OCI-LY1 (cell line): Measurements from ENCODE around the gene PTPRN2.

Source experiments
- H2AFZ ChIP-seq: fragments of 200-600 bp; sonication (generic), shearing (Covaris generic); 2 replicates; pipeline ENCODE4 v1.6.0; 2014; ENCODE audit warnings: antibody characterized with exemption, mild to moderate bottlenecking, low read length
- H3F3A ChIP-seq: fragments of 200-600 bp; sonication (generic), shearing (Covaris generic); 2 replicates; pipeline ENCODE4 v1.6.0; 2014; ENCODE audit warnings: mild to moderate bottlenecking, antibody characterized with exemption, low read length, moderate library complexity; ENCODE audit not compliant: insufficient read depth
- H3K27ac ChIP-seq: fragments of 200-600 bp; sonication (generic); 2 replicates; pipeline ENCODE4 v1.5.1; 2014; ENCODE audit warnings: low read length, mixed run types, mild to moderate bottlenecking, low read depth; ENCODE audit not compliant: poor library complexity, severe bottlenecking
- H3K27me3 ChIP-seq: fragments of 200-600 bp; sonication (generic); 2 replicates; pipeline ENCODE4 v1.6.0; 2014; ENCODE audit warnings: antibody characterized with exemption, mild to moderate bottlenecking, low read length, moderate library complexity; ENCODE audit not compliant: insufficient read depth
- H3K36me3 ChIP-seq: fragments of 200-600 bp; sonication (generic); 2 replicates; pipeline ENCODE4 v1.6.1; 2014; ENCODE audit warnings: mild to moderate bottlenecking, antibody characterized with exemption, low read length, moderate library complexity, mixed read lengths; ENCODE audit not compliant: insufficient read depth
- H3K4me1 ChIP-seq: fragments of 200-600 bp; sonication (generic); 2 replicates; pipeline ENCODE4 v1.5.1; 2014; ENCODE audit warnings: mild to moderate bottlenecking, low read length, moderate library complexity; ENCODE audit not compliant: insufficient read depth, severe bottlenecking
- H3K4me2 ChIP-seq: fragments of 200-600 bp; sonication (generic), shearing (Covaris generic); 2 replicates; pipeline ENCODE4 v1.6.1; 2014; ENCODE audit warnings: low read length
- H3K4me3 ChIP-seq: fragments of 200-600 bp; sonication (generic); 2 replicates; pipeline ENCODE4 v1.5.1; 2014; ENCODE audit warnings: low read length, low read depth, mild to moderate bottlenecking, mixed read lengths; ENCODE audit not compliant: poor library complexity, severe bottlenecking
- H3K79me2 ChIP-seq: fragments of 200-600 bp; shearing (Covaris generic); 2 replicates; pipeline ENCODE4 v1.6.1; 2016; ENCODE audit warnings: mixed run types, low read length, mixed read lengths; ENCODE audit not compliant: insufficient read depth
- H3K9ac ChIP-seq: fragments of 200-600 bp; sonication (generic), shearing (Covaris generic); 2 replicates; pipeline ENCODE4 v1.6.1; 2014; ENCODE audit warnings: mild to moderate bottlenecking, low read length, mixed read lengths
- H3K9me2 ChIP-seq: fragments of 200-600 bp; sonication (generic), shearing (Covaris generic); 2 replicates; pipeline ENCODE4 v1.6.1; 2014; ENCODE audit warnings: low read depth, mild to moderate bottlenecking, low read length, mixed read lengths
- H3K9me3 ChIP-seq: fragments of 200-600 bp; shearing (Covaris generic); 2 replicates; pipeline ENCODE4 v1.6.1; 2014; ENCODE audit warnings: low read length, mixed read lengths
- H4K20me1 ChIP-seq: fragments of 200-600 bp; sonication (generic), shearing (Covaris generic); 2 replicates; pipeline ENCODE4 v1.6.0; 2016; ENCODE audit warnings: mild to moderate bottlenecking, low read length; ENCODE audit not compliant: insufficient read depth
- CTCF ChIP-seq: fragments of 200-600 bp; sonication (generic), shearing (Covaris generic); IDR thresholded peaks from 2 replicates; pipeline ENCODE4 v1.5.1; 2017; ENCODE audit warnings: mild to moderate bottlenecking, antibody characterized with exemption, low read length, moderate library complexity, mixed read lengths
- EZH2 ChIP-seq: fragments of 200-600 bp; sonication (generic), shearing (Covaris generic); IDR thresholded peaks from 2 replicates; pipeline ENCODE4 v1.8.0; 2017; ENCODE audit warnings: borderline replicate concordance, mixed run types, mild to moderate bottlenecking, antibody characterized with exemption, low read length, moderate library complexity, mixed read lengths

PTPRN2 gene

DNA sequence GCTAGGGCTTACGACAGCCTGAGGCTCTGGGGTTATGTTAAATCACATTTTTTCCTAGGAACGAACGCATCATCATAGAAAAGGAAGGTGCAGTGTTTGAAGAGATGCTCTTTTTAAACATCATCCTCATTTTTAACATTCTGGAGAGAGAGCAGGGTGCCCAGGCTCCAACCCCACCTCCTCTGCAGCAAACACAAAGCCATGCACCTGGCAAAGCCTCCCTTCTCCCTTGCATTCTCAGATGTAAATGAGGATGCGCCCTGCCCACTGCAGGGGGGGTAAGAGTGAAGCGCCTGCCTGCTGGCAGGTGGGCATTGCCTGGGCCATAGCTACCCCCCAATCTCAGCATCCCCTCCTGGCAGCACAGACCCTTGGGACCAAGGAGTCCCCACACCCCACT lies 92.4 kb downstream of the PTPRN2 start:
- Histone ChIP-seq H3K27ac (peak overlapping the region; percentile 77), H3K36me3 (no peaks in the 10 kb centered on the region), H3K9ac (no peak overlapping the region; the same call in 1 of the 2 replicates), H3K79me2 (no peaks in the 10 kb centered on the region), H4K20me1 (no peaks in the 10 kb centered on the region), H3K4me2 (peak overlapping the region; percentile 22; the same call in 1 of the 2 replicates), H3K9me3 (no peaks in the 10 kb centered on the region), H3K27me3 (no peaks in the 10 kb centered on the region), H3F3A (peaks cover 19% of the 10 kb centered on the region), H2AFZ (no peak overlapping the region), H3K9me2 (no peaks in the 10 kb centered on the region), H3K4me3 (no peak overlapping the region), H3K4me1 (peaks cover 54% of the 10 kb centered on the region)
- TF ChIP-seq CTCF = no peak
- no peak for TF ChIP-seq EZH2

DNA sequence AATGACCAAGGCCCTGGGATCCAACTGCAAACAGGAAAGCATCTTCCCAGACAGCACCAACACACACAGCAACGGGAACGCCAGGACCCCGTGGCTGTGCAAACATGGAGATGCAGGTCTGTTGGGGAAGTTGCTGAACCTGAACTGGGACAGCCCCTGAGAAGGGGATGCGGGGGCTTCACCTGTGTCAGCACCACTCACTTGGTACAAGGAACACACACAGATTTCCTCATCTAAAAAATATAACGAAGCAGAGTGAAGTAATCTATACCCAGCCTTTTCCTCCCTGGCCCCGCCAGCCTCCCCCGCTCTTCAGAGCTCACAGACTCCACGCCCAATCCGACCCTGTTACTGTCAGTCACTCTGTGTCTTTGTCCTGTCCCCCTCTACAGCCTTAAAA lies 93.0 kb downstream of the PTPRN2 start:
- no peak overlapping the region for H2AFZ ChIP-seq
- H3K4me1 ChIP-seq = peaks cover 48% of the 10 kb centered on the region
- no peaks in the 10 kb centered on the region for H3K9me3 ChIP-seq
- H3K27ac ChIP-seq = peak overlapping the region; percentile 77
- no peaks in the 10 kb centered on the region for H3K27me3 ChIP-seq
- no peaks in the 10 kb centered on the region for H3K9me2 ChIP-seq
- H3F3A ChIP-seq = peaks cover 14% of the 10 kb centered on the region
- no peak for TF ChIP-seq CTCF
- TF ChIP-seq EZH2 = no peak
- H3K4me3 ChIP-seq = no peak overlapping the region
- H3K79me2 ChIP-seq = no peaks in the 10 kb centered on the region
- H3K4me2 ChIP-seq = peak overlapping the region; percentile 22; the same call in 1 of the 2 replicates
- H3K9ac ChIP-seq = no peak overlapping the region; the same call in 1 of the 2 replicates
- no peaks in the 10 kb centered on the region for H3K36me3 ChIP-seq
- H4K20me1 ChIP-seq = no peaks in the 10 kb centered on the region

DNA sequence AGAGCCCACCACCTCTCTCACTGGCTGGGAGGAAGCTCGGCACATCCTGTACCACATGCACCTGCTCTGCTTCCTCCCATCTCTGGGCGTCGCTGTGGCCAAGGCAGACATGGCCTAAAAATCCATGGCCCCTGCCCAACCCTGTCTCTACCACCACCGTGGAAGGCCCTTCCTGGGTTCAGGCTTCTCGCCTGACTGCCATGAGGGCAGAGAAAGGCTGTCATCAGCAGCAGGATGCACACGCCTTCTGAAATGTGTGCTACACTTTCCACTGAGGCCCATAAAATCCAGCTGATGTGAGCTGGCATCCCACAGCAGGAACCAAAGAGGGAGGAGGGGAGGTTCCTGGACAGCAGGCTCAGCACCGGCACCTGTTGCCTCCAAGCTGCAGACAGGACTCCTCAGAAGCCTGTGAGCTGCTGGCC lies 93.4 kb downstream of the PTPRN2 start:
- Histone ChIP-seq H3K9ac (no peak overlapping the region; the same call in 1 of the 2 replicates), H3K4me1 (peaks cover 43% of the 10 kb centered on the region), H4K20me1 (no peaks in the 10 kb centered on the region), H3K4me2 (peak overlapping the region; percentile 5; the same call in 1 of the 2 replicates), H3K9me3 (no peaks in the 10 kb centered on the region), H2AFZ (no peak overlapping the region), H3K79me2 (no peaks in the 10 kb centered on the region), H3K27ac (peak overlapping the region; percentile 77), H3F3A (peaks cover 14% of the 10 kb centered on the region), H3K9me2 (no peaks in the 10 kb centered on the region), H3K36me3 (no peaks in the 10 kb centered on the region), H3K4me3 (no peak overlapping the region), H3K27me3 (no peaks in the 10 kb centered on the region)
- TF ChIP-seq CTCF = peak; percentile 98
- no peak for TF ChIP-seq EZH2
